ENCODE data around the gene TCF3. TPM values are rescaled to one million over a fixed set of nuclear protein-coding genes. Genes with fewer than 3 reads are reported as not detected.

TCF3 gene
- total and polyA plus RNA-seq, 2 of the 8 experiments (the other 6 are each of a cell fraction or from before 2014, with no cell fraction given), result 241 to 348 TPM

DNA sequence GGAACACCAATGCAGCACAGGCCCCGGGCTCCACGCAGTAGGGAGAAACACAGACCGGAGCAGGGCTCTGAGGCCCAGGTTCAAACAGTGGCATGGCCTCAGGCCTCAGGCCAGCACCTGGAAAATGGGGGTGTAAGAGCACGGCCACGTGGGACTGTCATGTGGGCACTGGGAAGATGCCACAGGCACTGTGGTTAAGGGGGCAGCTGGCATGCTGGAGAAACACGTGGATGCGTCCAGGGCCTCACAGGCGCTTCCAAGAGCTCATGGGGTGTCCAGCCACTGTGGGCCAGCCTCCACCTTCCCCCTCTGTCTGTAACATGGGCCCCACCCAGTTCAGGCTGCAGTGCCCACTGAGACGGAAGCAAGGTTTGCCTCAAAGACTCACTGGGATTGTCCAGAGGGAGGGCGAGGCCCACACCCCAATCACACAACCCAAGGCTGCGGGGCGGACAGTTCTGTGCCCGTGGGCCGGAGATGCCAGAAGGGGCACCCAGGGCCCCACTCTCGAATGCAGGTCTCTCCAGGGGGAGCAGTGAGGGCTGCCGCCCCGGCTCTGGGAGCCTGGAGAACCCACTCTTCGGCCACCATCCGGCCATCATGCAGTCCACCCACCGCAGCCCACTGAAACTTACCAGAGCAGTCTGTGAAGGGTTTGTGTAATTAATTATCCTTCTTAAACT is 53.5 kb downstream of the TCF3 start:
- Histone ChIP-seq H2BK5ac (ENCODE audit: low read depth, low read length) (no peak overlapping the region), H3K18ac (ENCODE audit: extremely low read depth, low read length) (no peak overlapping the region), H3K27me3 (replicated peaks in 1 of 4; ENCODE audit: control insufficient read depth in 3 of 4, extremely low read depth in 1 of 4, insufficient read depth in 3 of 4, low read length in 3 of 4) (no peaks in the 10 kb centered on the region), H3K27ac (ENCODE audit: low read depth, low read length) (no peak overlapping the region; the same call in 1 of the 2 replicates), H2BK12ac (ENCODE audit: low read depth, low read length) (no peak overlapping the region), H3K9ac (replicated peaks in 1 of 4; ENCODE audit: extremely low read depth in 1 of 4, low read depth in 3 of 4, low read length in 3 of 4) (no peak overlapping the region), H3K23ac (ENCODE audit: insufficient read length) (no peak overlapping the region), H4K20me1 (replicated peaks in 1 of 2; ENCODE audit: control insufficient read depth in 1 of 2, insufficient read depth in 2 of 2, low read length in 2 of 2) (peaks cover 11 to 25% of the 10 kb centered on the region in 2 experiments), H2BK120ac (replicated peaks; ENCODE audit: low read depth, low read length) (no peak overlapping the region), H4K8ac (ENCODE audit: extremely low read depth, insufficient read depth, low read length) (no peak overlapping the region), H2AK5ac (ENCODE audit: low read depth, low read length) (no peak overlapping the region), H2AFZ (ENCODE audit: low read length) (no peak overlapping the region), H4K5ac (ENCODE audit: insufficient read length, low read depth, low read length) (no peak overlapping the region), H3K9me3 (ENCODE audit: insufficient read depth in 2 of 2, low read depth in 1 of 2, low read length in 1 of 2) (no peaks in the 10 kb centered on the region), H4K91ac (replicated peaks; ENCODE audit: insufficient read length, low read length) (no peak overlapping the region), H3K79me2 (ENCODE audit: control insufficient read depth in 1 of 2, insufficient read depth in 2 of 2, low read length in 2 of 2) (peaks cover 0 to 31% of the 10 kb centered on the region in 2 experiments; a peak in 3 of 4 replicates), H3K4ac (replicated peaks; ENCODE audit: insufficient read length, low read depth, low read length) (no peak overlapping the region), H3K4me3 (ENCODE audit: extremely low read depth in 1 of 4, insufficient read depth in 2 of 4, low read depth in 3 of 4, low read length in 4 of 4) (no peak overlapping the region), H3K4me2 (ENCODE audit: insufficient read depth in 1 of 2, low read depth in 2 of 2, low read length in 2 of 2) (no peak overlapping the region), H2BK15ac (ENCODE audit: low read length) (no peak overlapping the region), H3K23me2 (ENCODE audit: low read depth, low read length) (no peaks in the 10 kb centered on the region), H3K14ac (ENCODE audit: insufficient read length) (no peak overlapping the region), H3K4me1 (replicated peaks in 1 of 4; ENCODE audit: control insufficient read depth in 3 of 4, insufficient read depth in 4 of 4, low read length in 3 of 4) (no peaks in the 10 kb centered on the region), H3K56ac (replicated peaks; ENCODE audit: insufficient read length, low read depth, low read length) (no peak overlapping the region), H2BK20ac (ENCODE audit: low read length) (no peak overlapping the region), H3K36me3 (ENCODE audit: control insufficient read depth in 2 of 4, insufficient read depth in 4 of 4, low read length in 3 of 4) (peaks cover 10 to 27% (median 22%) of the 10 kb centered on the region in 4 experiments), H3K79me1 (ENCODE audit: low read depth, low read length) (peaks cover 13% of the 10 kb centered on the region)
- 88% methylated on average over 20 of the region's 20 CpGs; no CpG with 5 or more reads in 1 of the 2 experiments for WGBS, 2 experiments (ENCODE audit: extremely low coverage in 1 of 2, insufficient coverage in 1 of 2, insufficient read length in 1 of 2, insufficient replicate concordance in 2 of 2, low coverage in 1 of 2, low lambda C conversion rate in 2 of 2, missing lambda C conversion rate in 1 of 2)
- FAIRE-seq (no peak), DNase-seq (ENCODE audit: low read depth in 1 of 2, low spot score in 2 of 2) (no peak)
- ChIA-PET POLR2A (ENCODE audit: partially characterized antibody) (interaction anchor here (0.9 to 1.7 kb wide), 3 partner anchors 11 to 32 kb away, joined by 3 to 5 read pairs (median 3); no protein-coding TSS in a partner anchor), CTCF (ENCODE audit: partially characterized antibody) (interaction anchor here (0.6 to 1.9 kb wide), 6 partner anchors 9 to 495 kb away, joined by 3 to 6 read pairs (median 4); partner anchors contain the start of gene GPX4)
- TF ChIP-seq SUZ12 (IDR thresholded peaks at IDR 0.05; ENCODE audit: low read length) (no peak), NRF1 (IDR thresholded peaks at IDR 0.05; ENCODE audit: low read depth, low read length) (no peak), POLR2AphosphoS5 (IDR thresholded peaks at IDR 0.05; ENCODE audit: low read depth, low read length) (no peak), TEAD4 (IDR thresholded peaks at IDR 0.05; ENCODE audit: low read depth, low read length) (no peak), SIX5 (IDR thresholded peaks at IDR 0.05; ENCODE audit: low read depth, low read length) (no peak), SAP30 (IDR thresholded peaks at IDR 0.05; ENCODE audit: insufficient read depth, insufficient replicate concordance, low read length) (no peak), SIN3A (conservative IDR thresholded peaks at IDR 0.05 in 1 of 2, IDR thresholded peaks at IDR 0.05 in 1 of 2; ENCODE audit: low read depth in 1 of 2, low read length in 2 of 2) (no peak), MAFK (IDR thresholded peaks at IDR 0.05; ENCODE audit: low read depth, low read length) (no peak), POU5F1 (IDR thresholded peaks at IDR 0.05; ENCODE audit: low read depth, low read length) (no peak), RXRA (IDR thresholded peaks at IDR 0.05; ENCODE audit: insufficient read depth, low read depth, low read length) (no peak), JUND (IDR thresholded peaks at IDR 0.05; ENCODE audit: low read length) (no peak), FOSL1 (IDR thresholded peaks at IDR 0.05; ENCODE audit: insufficient read depth, low read depth, low read length) (no peak)

All from H1 (cell line).